HG02642 (cell line): Measurements from ENCODE around the gene FCRLB.
A peak's percentile ranks its signal among the peaks of the same experiment; 100 is the strongest.
"Not testable (repeated sequence)": the region's sequence is repeated elsewhere in the genome, so short reads cannot be mapped to it uniquely, and the experiment has no call there.

Experiments used
- ATAC-seq: cut with Tn5 transposase; IDR thresholded peaks from one replicate; pipeline ENCODE4 v1.9.1; 2021; ENCODE audit warnings: mild to moderate bottlenecking; ENCODE audit not compliant: unreplicated experiment, poor library complexity

FCRLB gene

GRCh38 chr1:161718559-161719324 is 2.6 kb upstream of the FCRLB start:
- peak; percentile 47 for ATAC-seq

GRCh38 chr1:161719325-161719611 is 2.1 kb upstream of the FCRLB start:
- ATAC-seq, result peak; percentile 29

GRCh38 chr1:161720422-161720821 is 922 bp upstream of the FCRLB start:
- ATAC-seq, result no peak

- ATAC-seq, result no peak
Observed at GRCh38 chr1:161721738-161722343, 497 bp downstream of the FCRLB start.

- ATAC-seq, result no peak
Observed at GRCh38 chr1:161722406-161722805, 1.1 kb downstream of the FCRLB start.

- no peak for ATAC-seq
Observed at GRCh38 chr1:161723459-161724141, 2.3 kb downstream of the FCRLB start.

- ATAC-seq, result not testable (repeated sequence)
Observed at GRCh38 chr1:161725258-161725907, 4.0 kb downstream of the FCRLB start.

GRCh38 chr1:161725908-161726472 is 4.6 kb downstream of the FCRLB start:
- ATAC-seq, result peak; percentile 16

GRCh38 chr1:161726473-161727255 is 5.3 kb downstream of the FCRLB start:
- ATAC-seq, result peak; percentile 62

GRCh38 chr1:161727256-161727924 is 6.0 kb downstream of the FCRLB start:
- no peak for ATAC-seq

GRCh38 chr1:161728376-161729226 is 7.3 kb downstream of the FCRLB start:
- no peak for ATAC-seq

- no peak for ATAC-seq
Observed at GRCh38 chr1:161730050-161730564, 8.8 kb downstream of the FCRLB start.

- ATAC-seq, result no peak
Observed at GRCh38 chr1:161731241-161731640, 9.9 kb downstream of the FCRLB start.

- ATAC-seq, result no peak
Observed at GRCh38 chr1:161731981-161732718, 10.8 kb downstream of the FCRLB start.

GRCh38 chr1:161733526-161733925 is 12.2 kb downstream of the FCRLB start:
- no peak for ATAC-seq

- ATAC-seq, result no peak
Observed at GRCh38 chr1:161735837-161736236, 14.5 kb downstream of the FCRLB start.

- ATAC-seq, result no peak
Observed at GRCh38 chr1:161736335-161736969, 15.1 kb downstream of the FCRLB start.
